Keratinocyte (primary cell): ENCODE measurements around the gene NAA40. TPM values are rescaled to one million over a fixed set of nuclear protein-coding genes. Genes with fewer than 3 reads are reported as not detected.

Experiments
- DNase-seq: peaks from one replicate; pipeline ENCODE4 v3.0.0-alpha.2; 2011; ENCODE audit warnings: low read depth, missing footprints, low spot score
- FAIRE-seq: peaks from 2 replicates; lab custom pipeline; 2011; peaks lifted over from hg19 to GRCh38; lab: Jason Lieb, UNC
- H2AFZ ChIP-seq: 2 replicates; pipeline ENCODE4 v1.6.0; 2012; ENCODE audit warnings: low read length, control low read depth, inconsistent platforms; ENCODE audit not compliant: control insufficient read depth
- H3K27ac ChIP-seq: 2 replicates; pipeline ENCODE4 v1.5.1; 2011; ENCODE audit warnings: low read length; ENCODE audit not compliant: control insufficient read depth, insufficient read depth
- H3K27me3 ChIP-seq: 3 replicates; pipeline ENCODE4 v1.6.0; 2011; ENCODE audit warnings: low read length; ENCODE audit not compliant: control insufficient read depth, insufficient read depth; ENCODE audit errors: extremely low read depth
- H3K36me3 ChIP-seq, 2 experiments: 2 replicates in 1 of 2; 3 replicates in 1 of 2; pipeline ENCODE4 v1.5.1; 2011; ENCODE audit warnings: low read length in 2 of 2, mild to moderate bottlenecking in 1 of 2; ENCODE audit not compliant: control insufficient read depth in 2 of 2, insufficient read depth in 2 of 2; ENCODE audit errors: extremely low read depth in 1 of 2
- H3K4me1 ChIP-seq: 3 replicates; pipeline ENCODE4 v1.5.1; 2011; ENCODE audit warnings: low read length; ENCODE audit not compliant: control insufficient read depth, insufficient read depth; ENCODE audit errors: extremely low read depth
- H3K4me2 ChIP-seq: 3 replicates; pipeline ENCODE4 v1.6.0; 2011; ENCODE audit warnings: low read depth, low read length; ENCODE audit not compliant: control insufficient read depth, insufficient read depth; ENCODE audit errors: extremely low read depth
- H3K4me3 ChIP-seq, 3 experiments: fragments of 200-600 bp in 1 of 3; sonication (generic) in 1 of 3; 2 replicates in 2 of 3; 3 replicates in 1 of 3; pipeline ENCODE4 v1.5.1; 2011 to 2016; ENCODE audit warnings: low read length in 3 of 3, mild to moderate bottlenecking in 3 of 3, control low read depth in 2 of 3, inconsistent platforms in 1 of 3, low read depth in 1 of 3, mixed read lengths in 1 of 3, mixed run types in 1 of 3, moderate library complexity in 1 of 3; ENCODE audit not compliant: control insufficient read depth in 2 of 3, insufficient read depth in 2 of 3; ENCODE audit errors: extremely low read depth in 1 of 3
- H3K79me2 ChIP-seq: 2 replicates; pipeline ENCODE4 v1.6.0; 2012; ENCODE audit warnings: low read length; ENCODE audit not compliant: control insufficient read depth, insufficient read depth
- H3K9ac ChIP-seq: 3 replicates; pipeline ENCODE4 v1.6.0; 2011; ENCODE audit warnings: low read length; ENCODE audit not compliant: control insufficient read depth, insufficient read depth; ENCODE audit errors: extremely low read depth
- H3K9me1 ChIP-seq: 3 replicates; pipeline ENCODE4 v1.6.0; 2011; ENCODE audit warnings: low read length; ENCODE audit not compliant: control insufficient read depth, insufficient read depth; ENCODE audit errors: extremely low read depth
- H3K9me3 ChIP-seq: 2 replicates; pipeline ENCODE4 v1.5.1; 2012; ENCODE audit warnings: low read depth, low read length; ENCODE audit not compliant: control insufficient read depth
- H4K20me1 ChIP-seq: 3 replicates; pipeline ENCODE4 v1.6.0; 2011; ENCODE audit warnings: low read length; ENCODE audit not compliant: control insufficient read depth, insufficient read depth; ENCODE audit errors: extremely low read depth
- CTCF ChIP-seq, 3 experiments: IDR thresholded peaks in 1 of 3; conservative IDR thresholded peaks in 1 of 3; optimal IDR thresholded peaks in 1 of 3; 2 replicates in 2 of 3; 3 replicates in 1 of 3; pipeline versions ENCODE3 to v1.5.1; 2011; ENCODE audit warnings: low read length in 3 of 3, mild to moderate bottlenecking in 3 of 3, moderate library complexity in 2 of 3, control low read depth in 1 of 3, inconsistent platforms in 1 of 3; ENCODE audit not compliant: insufficient read depth in 2 of 3; ENCODE audit errors: extremely low read depth in 1 of 3
- EZH2 ChIP-seq: IDR thresholded peaks from one replicate; pipeline ENCODE4 v1.6.1; 2012; ENCODE audit warnings: inconsistent platforms, mild to moderate bottlenecking, low read length, moderate library complexity
- dilution Hi-C: fragments of 300-500 bp; cut with MboI; formaldehyde crosslinking; loops from one replicate; pipeline ENCODE4 v1.7.0; 2020; ENCODE audit warnings: low sequenced_read_pairs; ENCODE audit not compliant: extremely low pct_ligation_motif_present
- polyA plus RNA-seq, 5 experiments: library from polyadenylated mRNA; depleted of rRNA in 3 of 5; stranded (reverse) in 3 of 5; stranded (forward) in 1 of 5; unstranded in 1 of 5; fragments of >200 nt; gene quantifications; 1 replicate in 1 of 5; 2 replicates in 3 of 5; 3 replicates in 1 of 5; pipeline versions ENCODE4 v1.2.1 to v1.2.3, GENCODE V29; 2011 to 2012; ENCODE audit warnings: missing spikeins in 2 of 5, low read depth in 1 of 5, low replicate concordance in 1 of 5

The NAA40 gene
- polyA plus RNA-seq, 1 donor (not counting 4 experiments of a cell fraction or from before 2014, with no cell fraction given): 13.5 TPM

GRCh38 chr11:63903884-63904283 is 34.9 kb upstream of the NAA40 start:
- dilution Hi-C loops: no loop called here

GRCh38 chr11:63904743-63905142 is 34.1 kb upstream of the NAA40 start:
- no peaks in the 10 kb centered on the region for H3K79me2 ChIP-seq
- no peak overlapping the region for H3K27ac ChIP-seq
- no peak for FAIRE-seq
- H3K9me3 ChIP-seq: no peaks in the 10 kb centered on the region
- H3K4me1 ChIP-seq: no peaks in the 10 kb centered on the region
- TF ChIP-seq EZH2: no peak
- no peak for TF ChIP-seq CTCF (optimal IDR thresholded peaks at IDR 0.05 in 1 of 3, IDR thresholded peaks at IDR 0.05 in 1 of 3, conservative IDR thresholded peaks at IDR 0.05 in 1 of 3; ENCODE audit: extremely low read depth in 1 of 3, insufficient read depth in 2 of 3, low read length in 3 of 3)
- no peak overlapping the region for H2AFZ ChIP-seq
- peaks cover 3% of the 10 kb centered on the region for H4K20me1 ChIP-seq
- dilution Hi-C loops: no loop called here
- no peak for DNase-seq
- no peak overlapping the region for H3K9ac ChIP-seq
- no peaks in the 10 kb centered on the region for H3K9me1 ChIP-seq
- no peaks in the 10 kb centered on the region for H3K27me3 ChIP-seq
- no peak overlapping the region for H3K4me2 ChIP-seq
- H3K36me3 ChIP-seq: peaks cover 56 to 58% of the 10 kb centered on the region in 2 experiments
- H3K4me3 ChIP-seq: no peak overlapping the region

More at GRCh38 chr11:63903884-63904283, 34.9 kb upstream of the NAA40 start:
- Histone ChIP-seq H3K79me2 (no peaks in the 10 kb centered on the region), H3K36me3 (peaks cover 60 to 67% of the 10 kb centered on the region in 2 experiments), H3K27ac (no peak overlapping the region), H4K20me1 (peaks cover 3% of the 10 kb centered on the region), H3K27me3 (no peaks in the 10 kb centered on the region), H3K9me1 (no peaks in the 10 kb centered on the region), H3K9me3 (no peaks in the 10 kb centered on the region), H3K4me1 (no peaks in the 10 kb centered on the region), H3K9ac (no peak overlapping the region), H3K4me3 (no peak overlapping the region), H3K4me2 (no peak overlapping the region), H2AFZ (no peak overlapping the region)
- no peak for DNase-seq
- FAIRE-seq: no peak
- TF ChIP-seq CTCF (optimal IDR thresholded peaks at IDR 0.05 in 1 of 3, IDR thresholded peaks at IDR 0.05 in 1 of 3, conservative IDR thresholded peaks at IDR 0.05 in 1 of 3; ENCODE audit: extremely low read depth in 1 of 3, insufficient read depth in 2 of 3, low read length in 3 of 3): no peak
- no peak for TF ChIP-seq EZH2
